G401.6 (cell line): Measurements from ENCODE around the gene SUPV3L1.

Source experiments
- FAIRE-seq: peaks from 2 replicates; lab custom pipeline; 2012; peaks lifted over from hg19 to GRCh38; lab: Jason Lieb, UNC

Gene SUPV3L1

GRCh38 chr10:69208761-69209160 lies 28.7 kb downstream of the SUPV3L1 start:
- no peak for FAIRE-seq

GRCh38 chr10:69209787-69210484 lies 29.9 kb downstream of the SUPV3L1 start:
- FAIRE-seq, result no peak

GRCh38 chr10:69211104-69211503 lies 31.1 kb downstream of the SUPV3L1 start:
- FAIRE-seq, result no peak

- no peak for FAIRE-seq
These were observed 31.5 kb downstream of the SUPV3L1 start for GRCh38 chr10:69211524-69211923.

GRCh38 chr10:69213591-69214311 lies 33.7 kb downstream of the SUPV3L1 start:
- no peak for FAIRE-seq

- no peak for FAIRE-seq
These were observed 34.7 kb downstream of the SUPV3L1 start for GRCh38 chr10:69214666-69215131.

GRCh38 chr10:69215405-69216171 lies 35.6 kb downstream of the SUPV3L1 start:
- no peak for FAIRE-seq

GRCh38 chr10:69216577-69217118 lies 36.6 kb downstream of the SUPV3L1 start:
- no peak for FAIRE-seq

GRCh38 chr10:69217119-69217754 lies 37.2 kb downstream of the SUPV3L1 start:
- peak; percentile 91 for FAIRE-seq

GRCh38 chr10:69218831-69219230 lies 38.8 kb downstream of the SUPV3L1 start:
- no peak for FAIRE-seq

GRCh38 chr10:69220041-69220451 lies 40.0 kb downstream of the SUPV3L1 start, which contains the start of gene HKDC1:
Gene HKDC1, plus strand, starts transcription at chr10:69220332. Its CDS starts 104 bp downstream, at chr10:69220436.
- FAIRE-seq, result no peak

GRCh38 chr10:69220507-69220906 lies 40.5 kb downstream of the SUPV3L1 start:
- no peak for FAIRE-seq

- peak; percentile 80 for FAIRE-seq
These were observed 42.4 kb downstream of the SUPV3L1 start for GRCh38 chr10:69222157-69223027.

- FAIRE-seq, result no peak
These were observed 43.0 kb downstream of the SUPV3L1 start for GRCh38 chr10:69223028-69223342.

GRCh38 chr10:69224862-69225657 lies 45.0 kb downstream of the SUPV3L1 start:
- FAIRE-seq, result no peak

GRCh38 chr10:69225681-69226080 lies 45.6 kb downstream of the SUPV3L1 start:
- no peak for FAIRE-seq

GRCh38 chr10:69226919-69227450 lies 47.0 kb downstream of the SUPV3L1 start:
- FAIRE-seq, result no peak

GRCh38 chr10:69228151-69228550 lies 48.1 kb downstream of the SUPV3L1 start:
- no peak for FAIRE-seq

- no peak for FAIRE-seq
These were observed 49.5 kb downstream of the SUPV3L1 start for GRCh38 chr10:69229616-69229916.

GRCh38 chr10:69230128-69230527 lies 50.1 kb downstream of the SUPV3L1 start:
- FAIRE-seq, result no peak
